Measurements from ENCODE around the gene PYCARD.
A peak's percentile ranks its signal among the peaks of the same experiment; 100 is the strongest.
"Not testable (repeated sequence)": the region's sequence is repeated elsewhere in the genome, so short reads cannot be mapped to it uniquely, and the experiment has no call there.

Gene PYCARD

DNA sequence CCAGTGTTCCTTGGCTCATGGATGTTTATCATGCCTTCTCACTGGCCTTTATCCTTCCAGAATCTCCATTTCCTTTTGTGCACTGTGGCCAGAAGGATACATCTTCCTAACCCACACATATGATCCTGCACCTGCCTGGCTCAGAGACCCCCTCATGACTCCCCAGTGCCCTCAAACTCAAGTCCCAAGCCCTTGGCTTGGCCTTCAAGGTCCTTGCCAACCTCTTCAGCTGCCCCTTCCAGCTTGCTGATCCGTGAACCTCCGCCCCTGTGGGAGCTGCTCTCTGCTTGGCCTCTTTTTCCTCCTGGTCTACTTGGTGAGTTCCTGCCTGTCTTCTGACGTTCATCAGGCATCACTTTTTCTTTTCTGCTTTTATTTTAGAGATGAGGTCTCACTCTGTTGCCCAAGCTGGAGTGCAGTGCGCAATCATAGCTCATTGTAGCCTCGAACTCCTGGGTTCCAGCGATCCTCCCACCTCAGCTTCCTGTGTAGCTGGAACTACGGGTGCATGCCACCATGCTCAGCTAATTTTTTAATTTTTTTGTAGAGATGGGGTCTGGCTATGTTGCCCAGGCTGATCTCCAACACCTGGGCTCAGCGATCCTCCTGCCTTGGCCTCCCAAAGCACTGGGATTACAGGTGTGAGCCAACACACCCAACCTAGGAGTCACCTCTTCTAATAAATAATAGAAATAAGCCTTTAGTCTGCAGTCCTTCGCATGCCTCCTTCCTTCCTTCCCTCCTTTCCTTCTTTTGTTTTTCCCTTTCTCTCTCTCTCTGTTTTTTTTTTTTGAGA lies 2.5 kb upstream of the PYCARD start:
- in situ Hi-C loops (cut with HindIII; ENCODE audit: low sequenced_read_pairs): no loop called here
- no peak overlapping the region for H3K4me3 ChIP-seq (ENCODE audit: low read depth, low read length)
- DNase-seq (ENCODE audit: low read depth): no peak
- TF ChIP-seq, protein P1, sequence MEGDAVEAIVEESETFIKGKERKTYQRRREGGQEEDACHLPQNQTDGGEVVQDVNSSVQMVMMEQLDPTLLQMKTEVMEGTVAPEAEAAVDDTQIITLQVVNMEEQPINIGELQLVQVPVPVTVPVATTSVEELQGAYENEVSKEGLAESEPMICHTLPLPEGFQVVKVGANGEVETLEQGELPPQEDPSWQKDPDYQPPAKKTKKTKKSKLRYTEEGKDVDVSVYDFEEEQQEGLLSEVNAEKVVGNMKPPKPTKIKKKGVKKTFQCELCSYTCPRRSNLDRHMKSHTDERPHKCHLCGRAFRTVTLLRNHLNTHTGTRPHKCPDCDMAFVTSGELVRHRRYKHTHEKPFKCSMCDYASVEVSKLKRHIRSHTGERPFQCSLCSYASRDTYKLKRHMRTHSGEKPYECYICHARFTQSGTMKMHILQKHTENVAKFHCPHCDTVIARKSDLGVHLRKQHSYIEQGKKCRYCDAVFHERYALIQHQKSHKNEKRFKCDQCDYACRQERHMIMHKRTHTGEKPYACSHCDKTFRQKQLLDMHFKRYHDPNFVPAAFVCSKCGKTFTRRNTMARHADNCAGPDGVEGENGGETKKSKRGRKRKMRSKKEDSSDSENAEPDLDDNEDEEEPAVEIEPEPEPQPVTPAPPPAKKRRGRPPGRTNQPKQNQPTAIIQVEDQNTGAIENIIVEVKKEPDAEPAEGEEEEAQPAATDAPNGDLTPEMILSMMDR (IDR thresholded peaks at IDR 0.05; ENCODE audit: low read depth, low read length, missing control alignments): no peak

DNA sequence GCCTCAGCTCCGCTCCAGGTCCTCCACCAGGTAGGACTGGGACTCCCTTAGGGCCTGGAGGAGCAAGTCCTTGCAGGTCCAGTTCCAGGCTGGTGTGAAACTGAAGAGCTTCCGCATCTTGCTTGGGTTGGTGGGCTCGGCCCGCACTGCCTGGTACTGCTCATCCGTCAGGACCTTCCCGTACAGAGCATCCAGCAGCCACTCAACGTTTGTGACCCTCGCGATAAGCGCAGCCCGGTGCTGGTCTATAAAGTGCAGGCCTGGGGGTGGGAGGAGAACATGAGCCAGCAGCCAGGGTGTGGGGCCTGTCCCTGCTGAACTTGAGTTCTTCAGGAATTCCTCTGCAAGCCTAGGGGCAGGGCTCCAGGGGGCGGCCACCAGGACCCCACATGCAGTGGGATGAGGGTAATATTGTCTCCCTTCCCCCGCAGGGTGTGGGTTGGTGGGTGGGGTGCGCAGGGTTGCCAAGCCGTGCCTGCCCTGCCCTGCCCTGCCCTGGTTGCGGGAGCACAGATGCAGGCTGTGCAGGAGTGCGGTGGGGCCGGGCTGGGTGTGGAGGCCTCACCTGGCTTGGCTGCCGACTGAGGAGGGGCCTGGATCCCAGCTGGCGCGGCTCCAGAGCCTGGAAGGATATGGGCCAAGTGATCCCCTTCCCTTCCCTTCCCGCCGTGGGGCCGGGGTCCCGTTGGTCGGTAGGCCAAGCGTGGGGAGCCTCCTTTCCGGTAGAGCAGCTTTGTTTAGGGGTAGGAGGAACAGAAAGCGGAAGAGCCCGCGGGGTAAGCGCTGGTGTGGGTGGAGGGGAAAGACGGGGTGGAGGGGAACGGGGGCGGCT lies 762 bp downstream of the PYCARD start:
- DNase-seq (ENCODE audit: low read depth): no peak
- in situ Hi-C loops (cut with HindIII; ENCODE audit: low sequenced_read_pairs): no loop called here
- H3K4me3 ChIP-seq (ENCODE audit: low read depth, low read length): peak overlapping the region; percentile 54
- TF ChIP-seq, protein P1 (IDR thresholded peaks at IDR 0.05; ENCODE audit: low read depth, low read length, missing control alignments): no peak

DNA sequence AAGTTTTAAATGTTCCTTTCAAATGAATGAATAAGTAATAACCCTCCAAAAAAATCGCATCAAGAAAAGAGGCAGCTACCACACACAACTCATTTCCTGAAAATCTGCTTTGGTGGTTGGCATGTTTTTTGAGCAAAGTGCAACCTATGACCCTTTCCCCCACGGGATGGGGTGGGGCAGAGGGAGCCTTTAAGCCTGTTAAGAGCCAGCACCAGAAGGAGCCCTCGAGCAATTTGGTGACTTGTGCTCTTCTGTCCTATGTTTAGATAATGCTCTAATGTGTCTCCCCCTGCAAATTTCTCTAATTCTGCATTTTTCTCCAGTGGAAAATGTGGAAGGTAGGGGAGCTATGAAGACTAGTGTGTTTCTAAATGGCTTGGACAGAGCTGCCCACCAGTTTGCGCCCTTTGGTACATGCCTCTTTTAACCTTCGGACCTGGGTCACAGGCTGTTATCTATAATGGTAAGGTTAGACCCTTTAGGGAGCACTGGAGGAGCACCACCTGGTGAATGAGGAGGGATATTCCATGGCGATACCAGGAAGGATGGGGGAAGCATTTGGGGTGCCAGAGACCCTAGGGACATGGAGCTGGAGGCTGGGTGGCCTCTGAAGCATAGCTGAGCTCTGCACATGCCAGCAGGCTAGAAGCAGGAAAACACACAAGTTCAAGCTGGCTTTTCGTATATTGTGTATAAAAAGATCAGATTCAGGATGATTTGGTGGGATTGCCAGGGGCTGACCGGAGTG lies 1.6 kb downstream of the PYCARD start:
- no peak overlapping the region for H3K4me3 ChIP-seq (ENCODE audit: low read depth, low read length)
- TF ChIP-seq, protein P1 (IDR thresholded peaks at IDR 0.05; ENCODE audit: low read depth, low read length, missing control alignments): peak; percentile 10
- in situ Hi-C loops (cut with HindIII; ENCODE audit: low sequenced_read_pairs): no loop called here
- no peak for DNase-seq (ENCODE audit: low read depth)

DNA sequence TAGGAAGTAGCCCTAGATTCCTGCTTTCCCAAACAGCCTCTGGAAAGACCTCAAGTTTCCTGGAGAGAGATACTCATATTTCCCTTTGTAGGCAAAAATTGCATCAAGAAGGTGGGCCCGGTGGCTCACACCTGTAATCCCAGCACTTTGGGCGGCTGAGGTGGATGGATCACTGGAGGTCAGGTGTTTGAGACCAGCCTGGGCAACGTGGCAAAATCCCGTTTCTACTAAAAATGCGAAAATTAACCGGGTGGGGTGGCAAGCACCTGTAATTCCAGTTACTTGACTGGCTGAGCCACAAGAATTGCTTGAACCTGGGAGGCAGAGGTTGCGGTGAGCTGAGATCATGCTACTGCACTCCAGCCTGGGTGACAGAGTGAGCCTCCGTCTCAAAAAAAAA lies 2.4 kb downstream of the PYCARD start:
- H3K4me3 ChIP-seq (ENCODE audit: low read depth, low read length); DNase-seq (ENCODE audit: low read depth); in situ Hi-C loops (cut with HindIII; ENCODE audit: low sequenced_read_pairs): not testable (repeated sequence)

DNA sequence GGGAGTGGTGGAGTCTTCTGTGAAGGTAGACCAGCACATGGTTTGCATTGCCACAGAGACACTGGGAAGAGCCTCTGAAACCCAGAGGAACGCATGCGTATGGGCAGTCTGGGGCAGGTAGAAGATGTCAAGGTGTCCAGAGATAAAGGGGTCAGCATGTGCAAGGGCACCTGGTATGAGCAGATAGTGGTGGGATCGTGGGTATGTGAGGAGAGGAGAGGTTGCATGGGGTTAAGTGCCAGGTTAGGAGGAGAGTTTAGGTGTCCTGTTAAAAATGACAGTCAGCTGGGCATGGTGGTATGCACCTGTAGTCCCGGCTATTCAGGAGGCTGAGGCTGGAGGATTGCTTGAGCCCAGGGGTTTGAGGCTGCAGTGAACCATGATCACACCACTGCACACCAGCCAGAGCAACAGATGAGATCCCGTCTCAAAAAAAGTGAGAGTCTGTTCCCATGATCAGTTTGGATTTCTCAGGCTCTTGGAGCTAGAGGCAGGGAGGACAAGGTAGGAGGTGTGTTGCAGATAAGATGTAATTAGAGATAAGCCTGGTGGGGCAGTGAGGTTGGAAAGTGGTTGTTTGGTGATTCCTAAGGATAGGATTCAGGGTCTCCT lies 3.0 kb downstream of the PYCARD start:
- in situ Hi-C loops (cut with HindIII; ENCODE audit: low sequenced_read_pairs): loop anchor here (10.0 kb wide), 1 partner anchor 255 kb away; the partner anchor contains the start of gene ARMC5
- no peak for DNase-seq (ENCODE audit: low read depth)

DNA sequence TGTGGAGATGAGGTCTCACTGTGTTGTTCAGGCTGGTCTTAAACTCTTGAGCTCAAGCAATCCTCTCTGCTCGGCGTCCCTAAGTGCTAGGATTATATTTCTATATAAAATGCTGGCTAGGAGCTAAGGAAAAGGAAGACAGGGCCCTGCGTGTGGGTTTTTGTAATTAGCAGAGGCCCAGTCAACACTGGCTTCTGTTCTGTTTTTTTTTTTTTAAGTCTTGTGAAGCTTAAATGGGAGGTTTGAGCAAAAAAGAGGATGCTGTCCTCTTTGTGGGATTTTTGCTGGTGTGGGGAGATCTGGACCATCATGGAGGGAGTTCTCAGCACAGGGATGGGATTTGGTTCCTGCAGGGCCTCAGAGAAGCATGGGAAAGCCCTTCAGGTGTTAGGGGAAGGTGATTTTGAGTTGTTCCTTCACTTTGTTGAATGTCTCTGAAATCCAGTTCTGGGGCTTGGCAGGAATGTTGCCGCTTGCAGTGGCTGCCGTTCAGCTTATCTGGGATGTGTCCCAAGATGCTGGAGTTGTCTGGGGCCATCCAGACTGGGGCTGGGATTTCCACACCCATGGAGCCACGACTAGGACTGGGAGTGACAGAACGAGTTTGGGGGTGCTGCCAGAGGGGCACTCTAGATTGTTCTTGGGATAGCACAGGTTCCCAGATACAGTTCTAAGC lies 4.2 kb downstream of the PYCARD start:
- in situ Hi-C loops (cut with HindIII; ENCODE audit: low sequenced_read_pairs): loop anchor here (10.0 kb wide), 1 partner anchor 256 kb away; the partner anchor contains the start of gene ARMC5
- no peak overlapping the region for H3K4me3 ChIP-seq (ENCODE audit: low read depth, low read length)
- TF ChIP-seq, protein P1 (IDR thresholded peaks at IDR 0.05; ENCODE audit: low read depth, low read length, missing control alignments): no peak
- DNase-seq (ENCODE audit: low read depth): no peak

More for the DNA sequence above, 3.0 kb downstream of the PYCARD start:
- TF ChIP-seq, protein P1 (IDR thresholded peaks at IDR 0.05; ENCODE audit: low read depth, low read length, missing control alignments): no peak
- no peak overlapping the region for H3K4me3 ChIP-seq (ENCODE audit: low read depth, low read length)

All from astrocyte of the cerebellum (primary cell).